Measurements from ENCODE around the gene RGPD3. TPM values are rescaled to one million over a fixed set of nuclear protein-coding genes. Genes with fewer than 3 reads are reported as not detected.

Gene RGPD3
- total RNA-seq, 2 experiments from 2014 or later, result 0.14 TPM; not detected in 1

DNA sequence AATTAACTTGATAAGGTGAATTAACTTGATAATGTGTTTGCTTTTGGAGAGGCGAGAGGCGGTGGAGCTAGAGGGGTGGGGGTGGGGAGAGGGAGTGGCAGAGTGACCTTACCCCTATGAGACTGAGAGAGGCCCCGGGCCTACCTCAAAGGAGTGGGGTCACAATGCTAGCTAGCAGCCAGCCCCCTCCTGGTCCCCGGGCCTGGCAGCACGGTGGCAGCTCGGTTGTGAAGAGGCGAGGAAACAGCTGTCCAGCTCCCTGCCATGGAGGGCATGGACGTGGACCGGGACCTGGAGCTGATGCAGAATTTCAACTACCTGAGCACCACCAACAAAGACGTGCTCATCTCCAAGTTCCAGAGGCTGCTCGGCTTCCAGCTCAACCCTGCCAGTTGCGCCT lies 123.9 kb downstream of the RGPD3 start:
- DNase-seq (no peak), ATAC-seq (ENCODE audit: low read depth) (no peak)
- peaks cover 11% of the 10 kb centered on the region for H3K27me3 Mint-ChIP-seq
- H3K4me3 Mint-ChIP-seq, result no peak overlapping the region
- POLR2A ChIA-PET, result no interaction called here
- no peaks in the 10 kb centered on the region for H3K4me1 Mint-ChIP-seq
- no peaks in the 10 kb centered on the region for H3K9me3 Mint-ChIP-seq
- H3K27ac Mint-ChIP-seq, result no peak overlapping the region
- H3K36me3 Mint-ChIP-seq, result no peaks in the 10 kb centered on the region

DNA sequence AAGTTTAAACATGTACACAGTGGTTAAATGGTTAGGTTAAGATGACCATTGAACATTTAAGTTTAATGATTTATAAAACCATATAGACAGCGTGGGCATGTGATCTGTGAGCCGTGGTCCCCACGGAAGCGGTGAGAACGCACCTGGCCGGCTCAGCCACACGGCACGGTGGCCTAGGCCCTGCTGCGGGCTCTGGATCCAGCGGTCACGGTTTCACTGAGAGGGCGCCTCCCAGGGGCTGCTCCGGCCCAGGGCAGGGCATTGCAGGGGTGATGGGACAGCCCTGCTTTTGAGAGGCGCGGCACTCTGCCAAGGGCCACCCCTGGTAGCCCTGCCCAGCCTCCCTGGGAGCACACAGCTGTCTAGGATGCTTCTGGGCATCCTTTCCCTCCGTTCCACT lies 124.9 kb downstream of the RGPD3 start:
- no peak for ATAC-seq (ENCODE audit: low read depth)
- Mint-ChIP-seq H3K27ac (no peak overlapping the region), H3K27me3 (peaks cover 9% of the 10 kb centered on the region), H3K4me1 (no peaks in the 10 kb centered on the region), H3K4me3 (no peak overlapping the region), H3K36me3 (no peaks in the 10 kb centered on the region), H3K9me3 (no peaks in the 10 kb centered on the region)
- DNase-seq, result no peak
- POLR2A ChIA-PET, result no interaction called here

GRCh38 chr2:106342831-106343251 lies 125.4 kb downstream of the RGPD3 start:
- Mint-ChIP-seq H3K4me3 (no peak overlapping the region), H3K9me3 (no peaks in the 10 kb centered on the region), H3K27ac (no peak overlapping the region), H3K36me3 (no peaks in the 10 kb centered on the region), H3K4me1 (no peaks in the 10 kb centered on the region), H3K27me3 (peaks cover 4% of the 10 kb centered on the region)
- POLR2A ChIA-PET, result no interaction called here
- ATAC-seq (ENCODE audit: low read depth), result no peak
- no peak for DNase-seq

- Mint-ChIP-seq H3K36me3 (no peaks in the 10 kb centered on the region), H3K4me3 (no peak overlapping the region), H3K27ac (no peak overlapping the region), H3K4me1 (no peaks in the 10 kb centered on the region), H3K27me3 (peaks cover 4% of the 10 kb centered on the region), H3K9me3 (no peaks in the 10 kb centered on the region)
- ATAC-seq (ENCODE audit: low read depth) (no peak), DNase-seq (no peak)
- POLR2A ChIA-PET, result no interaction called here
These were observed 126.5 kb downstream of the RGPD3 start for GRCh38 chr2:106341666-106342065.

Other genes starting within 250 kb of the RGPD3 start
- gene CD8B2, start 19.0 kb upstream of the RGPD3 start, total RNA-seq, result 1 to 10 TPM; 7.3 to 8.6 TPM